Inflammatory macrophage treated with lipopolysaccharide for 1 hour (primary cell): Measurements from ENCODE around the gene ZNF578.
"Not testable (repeated sequence)": the region's sequence is repeated elsewhere in the genome, so short reads cannot be mapped to it uniquely, and the experiment has no call there.

Source experiments
- DNase-seq, 2 donors: peaks; one replicate each; pipeline ENCODE4 v3.0.0-alpha.2; 2020 to 2022

Gene ZNF578

GRCh38 chr19:52453324-52454094 is at the start of gene ZNF578:
Gene ZNF578, plus strand, starts transcription at chr19:52453553. Its CDS starts 48,293 bp downstream, at chr19:52501846.
- peak; percentile 29 to 43 for DNase-seq

- no peak for DNase-seq
These were observed 43.1 kb upstream of the ZNF578 start for GRCh38 chr19:52410276-52410675.

DNA sequence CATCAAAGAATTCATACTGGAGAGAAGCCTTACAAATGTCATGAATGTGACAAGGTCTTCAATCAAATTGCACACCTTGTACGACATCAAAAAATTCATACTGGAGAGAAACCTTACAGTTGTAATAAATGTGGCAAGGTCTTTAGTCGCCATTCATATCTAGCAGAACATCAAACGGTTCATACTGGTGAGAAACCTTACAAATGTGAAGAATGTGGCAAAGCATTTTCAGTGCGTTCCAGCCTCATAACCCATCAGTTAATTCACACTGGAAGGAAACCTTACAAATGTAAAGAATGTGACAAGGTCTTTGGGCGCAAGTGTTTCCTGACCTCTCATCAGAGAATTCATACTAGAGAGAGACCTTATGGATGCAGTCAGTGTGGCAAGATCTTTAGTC is 37.6 kb upstream of the ZNF578 start:
- DNase-seq: no peak

DNA sequence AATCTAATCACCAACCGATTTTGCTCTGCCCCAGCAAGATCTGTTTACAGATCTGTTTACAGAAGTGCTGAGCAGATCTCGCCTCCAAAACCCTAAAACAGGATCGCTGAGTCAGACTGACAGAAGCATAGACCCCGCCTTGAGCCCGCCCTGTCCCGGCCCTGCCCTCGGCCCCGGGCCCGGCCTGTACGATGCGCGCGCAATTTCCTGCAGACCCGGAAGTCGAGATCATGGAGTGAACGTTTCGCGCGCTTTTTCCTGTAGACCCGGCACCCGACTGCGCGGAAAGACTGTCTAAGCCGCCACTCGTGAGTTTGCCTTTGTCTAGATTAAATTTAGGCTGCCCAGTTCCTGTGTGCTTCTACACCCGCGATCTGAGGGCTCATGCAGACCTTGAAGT is 24.4 kb upstream of the ZNF578 start, which contains the start of gene ZNF534:
Gene ZNF534 (plus strand): TSS at position 212 of the 400 bp plus-strand sequence. CDS start 2,327 bp downstream, outside the sequence.
- no peak for DNase-seq

DNA sequence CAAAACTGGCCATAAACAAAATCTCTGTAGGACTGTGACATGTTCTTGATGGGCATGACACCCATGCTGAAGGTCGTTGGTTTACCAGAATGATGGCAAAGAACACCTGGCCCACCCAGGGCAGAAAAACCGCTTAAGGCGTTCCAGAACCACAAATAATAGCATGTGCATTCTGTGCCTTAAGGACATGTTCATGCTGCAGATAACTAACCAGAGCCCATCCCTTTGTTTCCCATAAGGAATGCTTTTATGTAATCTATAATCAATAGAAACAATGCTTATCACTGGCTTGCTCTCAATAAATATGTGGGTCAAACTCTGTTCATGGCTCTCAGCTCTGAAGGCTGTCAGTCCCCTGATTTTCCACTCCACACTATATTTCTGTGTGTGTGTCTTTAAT is 11.2 kb upstream of the ZNF578 start:
- DNase-seq: no peak

GRCh38 chr19:52444506-52444905 is 8.8 kb upstream of the ZNF578 start:
- DNase-seq: no peak

DNA sequence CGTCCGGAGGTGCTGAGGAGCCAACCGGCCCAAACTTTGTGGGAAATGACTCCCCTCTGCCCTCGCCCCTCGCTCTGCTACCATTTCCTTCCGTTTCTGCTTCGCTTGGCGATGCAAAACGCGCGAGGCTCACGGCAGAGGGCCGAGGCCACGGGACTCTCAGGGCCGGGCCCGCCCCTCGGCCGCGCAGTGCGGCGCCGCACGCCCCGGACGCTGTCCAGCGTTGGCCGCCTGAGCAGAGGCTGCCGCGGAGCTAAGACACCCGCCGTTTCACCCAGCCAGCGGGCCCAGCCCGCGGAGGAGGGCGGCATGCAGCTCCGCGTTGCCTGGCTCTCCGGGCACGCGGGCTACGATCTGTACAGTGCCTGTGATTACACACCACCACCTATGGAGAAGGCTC is 2.1 kb upstream of the ZNF578 start:
- DNase-seq: no peak

DNA sequence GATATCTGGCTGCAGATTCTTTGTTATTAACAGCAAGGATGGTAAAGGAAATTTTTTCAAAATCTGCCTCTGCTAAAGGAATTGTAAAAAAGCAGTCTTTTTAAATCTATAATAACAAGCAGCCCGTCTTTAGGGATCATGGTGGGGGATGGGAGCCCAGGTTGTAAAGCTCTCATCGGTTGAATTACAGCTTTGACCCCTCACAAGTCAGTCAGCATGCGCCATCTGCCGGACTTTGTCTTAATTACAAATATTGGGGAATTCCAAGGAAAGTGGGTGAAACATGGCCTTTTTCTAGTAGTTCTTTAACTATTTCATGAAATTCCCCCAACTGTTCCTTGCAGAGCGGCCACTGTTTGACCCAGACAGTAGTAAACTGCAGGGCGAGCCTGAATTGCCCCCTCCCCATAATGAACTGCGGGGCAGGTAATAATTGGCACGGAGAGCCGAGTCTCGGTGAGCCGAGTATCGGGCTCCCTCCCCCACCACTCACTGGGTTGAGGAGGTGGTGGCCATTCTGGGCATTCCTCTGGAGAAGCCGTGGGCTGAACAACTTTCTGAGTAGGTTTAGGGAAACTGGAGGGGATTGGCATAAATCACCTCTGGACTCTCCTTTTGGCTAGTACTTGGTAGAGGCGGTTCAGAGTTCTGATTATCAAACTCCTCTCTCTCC is 11.6 kb downstream of the ZNF578 start:
- DNase-seq: no peak

GRCh38 chr19:52473655-52474350 is 20.4 kb downstream of the ZNF578 start:
- no peak for DNase-seq

DNA sequence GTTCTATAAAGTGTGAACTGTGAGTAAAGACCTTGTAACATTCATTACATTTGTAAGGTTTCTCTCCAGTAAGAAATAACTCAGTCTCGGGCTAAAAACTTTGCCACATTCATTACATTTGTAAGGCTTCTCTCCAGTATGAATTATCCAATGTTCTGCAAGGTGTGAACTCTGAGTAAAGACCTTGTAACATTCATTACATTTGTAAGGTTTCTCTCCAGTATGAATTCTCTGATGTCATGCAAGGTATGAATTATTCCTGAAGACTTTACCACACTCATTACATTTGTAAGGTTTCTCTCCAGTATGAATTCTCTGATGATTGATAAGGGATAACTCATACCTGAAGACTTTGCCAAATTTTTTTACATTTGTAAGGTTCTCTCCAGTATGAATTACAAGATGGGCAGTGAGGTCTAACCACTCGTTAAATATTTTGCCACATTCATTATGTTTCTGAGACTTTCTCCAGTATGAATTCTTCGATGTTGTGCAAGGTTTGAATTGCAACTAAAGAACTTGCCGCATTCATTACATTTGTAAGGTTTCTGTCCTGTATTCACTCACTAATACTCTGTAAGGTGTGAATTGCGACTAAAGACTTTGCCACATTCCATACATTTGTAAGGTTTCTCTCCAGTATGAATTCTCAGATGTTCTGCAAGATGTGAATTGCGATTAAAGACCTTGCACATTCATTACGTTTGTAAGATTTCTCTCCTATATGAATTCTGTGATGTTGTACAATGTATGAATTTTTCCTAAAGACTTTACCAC is 21.2 kb downstream of the ZNF578 start:
- no peak for DNase-seq

DNA sequence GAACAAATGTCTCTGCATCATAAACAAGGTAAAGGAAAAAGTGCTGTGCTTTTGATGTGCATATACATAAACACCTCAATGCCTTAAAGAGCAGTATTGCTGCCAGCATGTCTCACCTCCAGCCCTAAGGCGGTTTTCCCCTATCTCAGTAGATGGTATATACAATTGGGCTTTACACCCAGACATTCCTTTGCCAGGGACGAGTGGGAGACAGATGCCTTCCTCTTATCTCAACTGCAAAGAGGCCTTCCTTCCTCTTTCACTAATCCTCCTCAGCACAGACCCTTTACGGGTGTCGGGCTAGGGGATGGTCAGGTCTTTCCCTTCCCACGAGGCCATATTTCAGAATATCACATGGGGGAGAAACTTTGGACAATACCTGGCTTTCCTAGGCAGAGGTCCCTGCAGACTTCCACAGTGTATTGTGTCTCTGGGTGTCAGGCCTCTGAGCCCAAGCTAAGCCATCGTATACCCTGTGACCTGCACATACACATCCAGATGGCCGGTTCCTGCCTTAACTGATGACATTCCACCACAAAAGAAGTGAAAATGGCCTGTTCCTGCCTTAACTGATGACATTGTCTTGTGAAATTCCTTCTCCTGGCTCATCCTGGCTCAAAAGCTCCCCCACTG is 30.9 kb downstream of the ZNF578 start:
- not testable (repeated sequence) for DNase-seq

DNA sequence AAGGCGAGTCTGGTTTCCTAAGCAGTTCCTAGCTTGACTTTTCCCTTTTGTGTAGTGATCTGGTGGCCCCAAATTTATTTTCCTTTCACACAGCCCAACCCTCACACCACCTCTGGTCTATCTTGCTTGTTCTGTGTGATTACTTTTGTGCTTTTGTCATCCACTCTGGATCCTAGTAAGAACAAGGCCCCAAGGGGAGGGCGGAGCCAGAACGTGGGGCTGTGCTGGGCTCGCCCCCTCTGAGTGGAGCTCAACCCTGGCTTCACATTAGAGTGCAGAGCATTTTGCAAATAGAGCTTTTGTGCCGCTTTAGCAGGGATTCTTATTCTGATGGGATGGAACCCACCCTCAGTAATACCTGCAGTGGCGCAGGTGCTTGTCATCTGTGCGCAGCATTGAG is 31.7 kb downstream of the ZNF578 start:
- not testable (repeated sequence) for DNase-seq

DNA sequence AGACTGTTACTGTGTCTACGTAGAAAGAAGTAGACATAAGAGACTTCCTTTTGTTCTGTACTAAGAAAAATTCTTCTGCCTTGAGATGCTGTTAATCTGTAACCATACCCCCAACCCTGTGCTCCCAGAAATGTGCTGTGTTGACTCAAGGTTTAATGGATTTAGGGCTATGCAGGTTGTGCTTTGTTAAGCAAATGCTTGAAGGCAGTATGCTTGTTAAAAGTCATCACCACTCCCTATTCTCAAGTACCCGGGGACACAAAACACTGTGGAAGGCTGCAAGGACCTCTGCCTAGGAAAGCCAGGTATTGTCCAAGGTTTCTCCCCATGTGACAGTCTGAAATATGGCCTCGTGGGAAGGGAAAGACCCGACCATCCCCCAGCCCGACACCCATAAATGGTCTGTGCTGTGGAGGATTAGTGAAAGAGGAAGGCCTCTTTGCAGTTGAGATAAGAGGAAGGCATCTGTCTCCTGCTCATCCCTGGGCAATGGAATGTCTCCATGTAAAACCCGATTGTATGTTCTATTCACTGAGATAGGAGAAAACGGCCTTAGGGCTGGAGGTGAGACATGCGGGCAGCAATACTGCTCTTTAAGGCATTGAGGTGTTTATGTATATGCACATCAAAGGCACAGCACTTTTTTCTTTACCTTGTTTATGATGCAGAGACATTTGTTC is 32.3 kb downstream of the ZNF578 start:
- DNase-seq: not testable (repeated sequence)

- no peak for DNase-seq
These were observed 39.0 kb downstream of the ZNF578 start for GRCh38 chr19:52492201-52492993.

DNA sequence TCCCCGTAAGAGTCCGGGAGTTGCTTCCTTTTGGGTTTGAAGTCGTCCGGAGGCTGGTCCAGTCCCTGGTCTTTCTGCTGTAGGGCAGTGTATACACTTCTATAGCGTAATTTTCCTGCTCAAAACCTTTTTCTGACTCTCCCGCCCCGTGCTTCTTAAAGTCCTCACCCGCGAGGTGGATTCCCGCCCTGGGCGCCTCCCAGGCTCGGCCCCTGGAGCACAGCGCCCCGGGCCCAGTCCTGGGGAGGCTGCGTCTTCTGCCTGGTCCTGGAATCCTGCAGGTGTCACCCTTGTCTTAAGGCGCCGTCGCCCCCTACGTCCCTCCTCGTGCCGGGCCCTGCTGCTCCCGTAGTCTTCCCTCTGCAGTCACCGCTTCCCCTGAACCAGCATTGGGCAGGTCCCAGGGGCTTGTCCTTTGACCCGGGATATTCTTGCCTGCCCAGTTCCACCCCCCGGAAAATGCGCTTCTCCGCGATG is 39.7 kb downstream of the ZNF578 start:
- DNase-seq: no peak

DNA sequence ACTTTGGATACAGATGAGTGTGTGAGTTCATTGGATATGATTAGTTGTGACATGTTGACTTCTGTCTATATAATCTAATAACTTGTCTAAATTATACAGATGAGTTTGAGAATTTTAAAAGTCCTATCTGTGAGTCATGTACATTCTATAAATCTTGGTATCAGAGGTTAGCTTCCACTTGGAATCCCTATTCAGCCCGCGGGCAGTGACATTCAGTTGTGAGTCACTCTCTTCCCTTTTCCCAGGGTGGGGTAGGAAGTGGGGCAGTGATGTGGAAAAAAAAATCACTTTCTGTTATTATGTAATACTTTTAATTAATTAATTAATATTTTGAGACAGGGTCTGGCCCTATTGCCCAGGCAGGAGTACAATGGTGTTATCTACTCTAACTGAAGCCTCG is 41.2 kb downstream of the ZNF578 start:
- no peak for DNase-seq

GRCh38 chr19:52498571-52498970 is 45.2 kb downstream of the ZNF578 start:
- DNase-seq: no peak

GRCh38 chr19:52500474-52500873 is 47.1 kb downstream of the ZNF578 start:
- DNase-seq: not testable (repeated sequence)

DNA sequence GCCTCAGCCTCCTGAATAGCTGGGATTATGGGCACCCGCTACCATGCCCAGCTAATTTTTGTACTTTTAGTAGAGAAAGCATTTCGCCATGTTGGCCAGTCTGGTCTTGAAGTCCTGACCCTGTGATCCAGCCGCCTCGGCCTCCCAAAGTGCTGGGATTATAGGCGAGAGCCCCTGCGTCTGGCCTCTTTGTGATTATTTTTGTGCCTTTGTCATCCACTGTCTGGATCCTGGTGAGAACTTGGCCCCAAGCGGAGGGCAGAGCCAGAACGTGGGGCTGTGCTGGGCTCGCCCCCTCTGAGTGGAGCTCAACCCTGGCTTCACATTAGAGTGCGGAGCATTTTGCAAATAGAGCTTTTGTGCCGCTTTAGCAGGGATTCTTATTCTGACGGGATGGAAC is 47.6 kb downstream of the ZNF578 start:
- not testable (repeated sequence) for DNase-seq

GRCh38 chr19:52507266-52507665 is 53.9 kb downstream of the ZNF578 start:
- DNase-seq: no peak

DNA sequence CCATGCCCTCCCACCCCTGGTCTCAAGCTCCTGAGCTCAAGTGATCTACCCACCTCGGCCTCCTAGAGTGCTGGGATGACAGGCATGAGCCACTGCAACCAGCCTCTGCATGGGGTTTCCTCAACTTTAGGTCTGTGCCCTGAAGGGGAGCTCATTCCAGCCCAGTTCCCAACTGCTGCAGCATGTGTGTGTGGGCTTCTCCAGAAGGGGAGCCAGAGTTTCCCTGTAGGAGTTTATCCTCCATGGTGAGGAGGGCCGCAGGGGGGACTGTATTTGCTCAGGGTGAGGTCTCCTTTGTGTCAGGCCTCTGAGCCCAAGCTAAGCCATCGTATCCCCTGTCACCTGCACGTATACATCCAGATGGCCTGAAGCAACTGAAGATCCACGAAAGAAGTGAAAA is 62.8 kb downstream of the ZNF578 start:
- no peak for DNase-seq
